ENCODE measurements around the gene ANKRD65.
"Not testable (repeated sequence)": the region's sequence is repeated elsewhere in the genome, so short reads cannot be mapped to it uniquely, and the experiment has no call there.

DNA sequence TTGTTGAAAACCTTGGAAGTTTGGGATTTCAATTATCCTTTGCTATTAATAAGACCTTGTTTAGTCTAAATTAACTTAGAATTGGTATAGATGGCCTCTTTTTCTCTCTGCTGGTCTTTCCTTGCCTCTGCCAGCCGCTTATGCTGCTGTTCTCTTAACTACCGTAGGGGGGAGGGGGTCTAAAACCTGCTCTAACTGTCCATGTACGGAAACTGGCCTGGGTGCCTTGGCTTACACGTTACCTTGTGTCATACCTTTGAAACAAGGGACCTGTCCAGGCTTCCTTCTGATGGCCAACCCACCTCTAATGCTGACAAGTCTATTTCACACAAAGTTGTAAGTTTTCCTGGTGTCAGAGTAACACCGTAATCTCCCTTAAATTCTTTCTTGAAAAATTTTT, 3.7 kb downstream of the ANKRD65 start:
- TF ChIP-seq, protein P1, sequence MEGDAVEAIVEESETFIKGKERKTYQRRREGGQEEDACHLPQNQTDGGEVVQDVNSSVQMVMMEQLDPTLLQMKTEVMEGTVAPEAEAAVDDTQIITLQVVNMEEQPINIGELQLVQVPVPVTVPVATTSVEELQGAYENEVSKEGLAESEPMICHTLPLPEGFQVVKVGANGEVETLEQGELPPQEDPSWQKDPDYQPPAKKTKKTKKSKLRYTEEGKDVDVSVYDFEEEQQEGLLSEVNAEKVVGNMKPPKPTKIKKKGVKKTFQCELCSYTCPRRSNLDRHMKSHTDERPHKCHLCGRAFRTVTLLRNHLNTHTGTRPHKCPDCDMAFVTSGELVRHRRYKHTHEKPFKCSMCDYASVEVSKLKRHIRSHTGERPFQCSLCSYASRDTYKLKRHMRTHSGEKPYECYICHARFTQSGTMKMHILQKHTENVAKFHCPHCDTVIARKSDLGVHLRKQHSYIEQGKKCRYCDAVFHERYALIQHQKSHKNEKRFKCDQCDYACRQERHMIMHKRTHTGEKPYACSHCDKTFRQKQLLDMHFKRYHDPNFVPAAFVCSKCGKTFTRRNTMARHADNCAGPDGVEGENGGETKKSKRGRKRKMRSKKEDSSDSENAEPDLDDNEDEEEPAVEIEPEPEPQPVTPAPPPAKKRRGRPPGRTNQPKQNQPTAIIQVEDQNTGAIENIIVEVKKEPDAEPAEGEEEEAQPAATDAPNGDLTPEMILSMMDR (IDR thresholded peaks at IDR 0.05; ENCODE audit: insufficient read depth, low read length), result not testable (repeated sequence)
- not testable (repeated sequence) for TF ChIP-seq POLR2AphosphoS5 (IDR thresholded peaks at IDR 0.05; ENCODE audit: low read depth); GABPA (IDR thresholded peaks at IDR 0.05; ENCODE audit: low read depth); SPI1 (IDR thresholded peaks at IDR 0.05; ENCODE audit: borderline replicate concordance, low read depth)
- TF ChIP-seq, protein P2, sequence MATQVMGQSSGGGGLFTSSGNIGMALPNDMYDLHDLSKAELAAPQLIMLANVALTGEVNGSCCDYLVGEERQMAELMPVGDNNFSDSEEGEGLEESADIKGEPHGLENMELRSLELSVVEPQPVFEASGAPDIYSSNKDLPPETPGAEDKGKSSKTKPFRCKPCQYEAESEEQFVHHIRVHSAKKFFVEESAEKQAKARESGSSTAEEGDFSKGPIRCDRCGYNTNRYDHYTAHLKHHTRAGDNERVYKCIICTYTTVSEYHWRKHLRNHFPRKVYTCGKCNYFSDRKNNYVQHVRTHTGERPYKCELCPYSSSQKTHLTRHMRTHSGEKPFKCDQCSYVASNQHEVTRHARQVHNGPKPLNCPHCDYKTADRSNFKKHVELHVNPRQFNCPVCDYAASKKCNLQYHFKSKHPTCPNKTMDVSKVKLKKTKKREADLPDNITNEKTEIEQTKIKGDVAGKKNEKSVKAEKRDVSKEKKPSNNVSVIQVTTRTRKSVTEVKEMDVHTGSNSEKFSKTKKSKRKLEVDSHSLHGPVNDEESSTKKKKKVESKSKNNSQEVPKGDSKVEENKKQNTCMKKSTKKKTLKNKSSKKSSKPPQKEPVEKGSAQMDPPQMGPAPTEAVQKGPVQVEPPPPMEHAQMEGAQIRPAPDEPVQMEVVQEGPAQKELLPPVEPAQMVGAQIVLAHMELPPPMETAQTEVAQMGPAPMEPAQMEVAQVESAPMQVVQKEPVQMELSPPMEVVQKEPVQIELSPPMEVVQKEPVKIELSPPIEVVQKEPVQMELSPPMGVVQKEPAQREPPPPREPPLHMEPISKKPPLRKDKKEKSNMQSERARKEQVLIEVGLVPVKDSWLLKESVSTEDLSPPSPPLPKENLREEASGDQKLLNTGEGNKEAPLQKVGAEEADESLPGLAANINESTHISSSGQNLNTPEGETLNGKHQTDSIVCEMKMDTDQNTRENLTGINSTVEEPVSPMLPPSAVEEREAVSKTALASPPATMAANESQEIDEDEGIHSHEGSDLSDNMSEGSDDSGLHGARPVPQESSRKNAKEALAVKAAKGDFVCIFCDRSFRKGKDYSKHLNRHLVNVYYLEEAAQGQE (IDR thresholded peaks at IDR 0.05; ENCODE audit: insufficient replicate concordance, low read depth), result not testable (repeated sequence)
